ENCODE data around the gene C15orf62.
A peak's percentile ranks its signal among the peaks of the same experiment; 100 is the strongest.

- TF ChIP-seq CTCF (IDR thresholded peaks at IDR 0.05; ENCODE audit: low read depth, low read length): peak; percentile 4; the same call in 1 of the 2 replicates
- no peak for TF ChIP-seq EZH2phosphoT487 (IDR thresholded peaks at IDR 0.05; ENCODE audit: low read depth)
Observed at GRCh38 chr15:40785164-40785563, 15.4 kb downstream of the C15orf62 start.
